ENCODE results near the gene ZSCAN18. TPM values are rescaled to one million over a fixed set of nuclear protein-coding genes. Genes with fewer than 3 reads are reported as not detected.

ZSCAN18 gene
- total RNA-seq, 1 donor from 2014 or later: 31.8 TPM

DNA sequence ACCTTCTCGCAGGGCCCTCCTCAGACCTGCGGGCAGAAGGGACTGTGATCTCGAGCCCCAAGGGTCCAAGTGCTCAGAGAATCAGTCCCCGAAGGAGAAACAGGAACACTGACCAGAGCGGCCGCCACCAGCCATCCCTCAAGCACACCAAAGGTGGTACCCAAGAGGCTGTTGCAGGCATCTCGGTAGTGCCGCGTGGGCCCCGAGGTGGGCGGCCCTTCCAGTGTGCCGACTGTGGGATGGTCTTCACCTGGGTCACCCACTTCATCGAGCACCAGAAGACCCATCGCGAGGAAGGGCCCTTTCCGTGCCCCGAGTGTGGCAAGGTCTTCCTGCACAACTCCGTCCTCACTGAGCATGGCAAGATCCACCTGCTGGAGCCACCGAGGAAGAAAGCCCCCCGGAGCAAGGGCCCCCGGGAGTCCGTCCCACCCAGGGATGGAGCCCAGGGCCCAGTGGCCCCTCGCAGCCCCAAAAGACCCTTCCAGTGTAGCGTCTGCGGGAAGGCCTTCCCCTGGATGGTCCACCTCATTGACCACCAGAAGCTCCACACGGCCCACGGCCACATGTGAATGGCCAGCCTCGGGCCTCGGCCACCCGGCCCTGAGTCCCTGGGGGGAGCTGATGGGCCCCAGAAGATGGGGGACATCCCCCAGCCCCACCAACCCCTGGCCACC is 44.4 kb downstream of the ZSCAN18 start:
- Mint-ChIP-seq H3K27me3 (ENCODE audit: low read depth, unreplicated experiment) (peaks cover 3% of the 10 kb centered on the region), H3K4me3 (ENCODE audit: unreplicated experiment) (no peak overlapping the region), H3K27ac (ENCODE audit: unreplicated experiment) (no peak overlapping the region), H3K4me1 (ENCODE audit: low read depth, unreplicated experiment) (no peaks in the 10 kb centered on the region), H3K9me3 (ENCODE audit: unreplicated experiment) (peaks cover 38% of the 10 kb centered on the region), H3K36me3 (ENCODE audit: low read depth, unreplicated experiment) (peaks cover 3% of the 10 kb centered on the region)
- no peaks in the 10 kb centered on the region for H3K4me1 ChIP-seq (ENCODE audit: insufficient read depth, low read length)
- no peaks in the 10 kb centered on the region for H3K27me3 ChIP-seq (ENCODE audit: insufficient read depth, low read length)
- H3K27ac ChIP-seq (ENCODE audit: low read depth, low read length): no peak overlapping the region
- TF ChIP-seq EZH2 (IDR thresholded peaks at IDR 0.05; ENCODE audit: insufficient read depth, low read length): no peak
- TF ChIP-seq CTCF (IDR thresholded peaks at IDR 0.05; ENCODE audit: insufficient read depth, low read depth, low read length): no peak
- H4K20me1 ChIP-seq (ENCODE audit: insufficient read depth, low read length): no peaks in the 10 kb centered on the region
- H3K9ac ChIP-seq (ENCODE audit: low read length): no peak overlapping the region
- no peak for DNase-seq (ENCODE audit: low read depth)
- H3K4me2 ChIP-seq (ENCODE audit: low read length): no peak overlapping the region
- H3K4me3 ChIP-seq (ENCODE audit: insufficient read depth, low read depth, low read length): no peak overlapping the region
- FAIRE-seq: no peak
- H3K9me3 ChIP-seq (ENCODE audit: insufficient read depth, low read depth, low read length): peaks cover 14% of the 10 kb centered on the region
- no peaks in the 10 kb centered on the region for H3K79me2 ChIP-seq (ENCODE audit: insufficient read depth, low read length)
- H3K36me3 ChIP-seq (ENCODE audit: insufficient read depth, low read length): no peaks in the 10 kb centered on the region
- no peak overlapping the region for H2AFZ ChIP-seq (ENCODE audit: low read depth, low read length)

- H3K4me3 Mint-ChIP-seq (ENCODE audit: unreplicated experiment): no peak overlapping the region
- Histone ChIP-seq H3K4me1 (ENCODE audit: insufficient read depth, low read length) (no peaks in the 10 kb centered on the region), H3K4me3 (ENCODE audit: insufficient read depth, low read depth, low read length) (no peak overlapping the region), H3K36me3 (ENCODE audit: insufficient read depth, low read length) (no peaks in the 10 kb centered on the region), H3K79me2 (ENCODE audit: insufficient read depth, low read length) (no peaks in the 10 kb centered on the region), H3K9me3 (ENCODE audit: insufficient read depth, low read depth, low read length) (peaks cover 14% of the 10 kb centered on the region), H2AFZ (ENCODE audit: low read depth, low read length) (no peak overlapping the region), H3K27ac (ENCODE audit: low read depth, low read length) (no peak overlapping the region), H3K27me3 (ENCODE audit: insufficient read depth, low read length) (no peaks in the 10 kb centered on the region), H3K9ac (ENCODE audit: low read length) (no peak overlapping the region), H4K20me1 (ENCODE audit: insufficient read depth, low read length) (no peaks in the 10 kb centered on the region), H3K4me2 (ENCODE audit: low read length) (no peak overlapping the region)
- TF ChIP-seq CTCF (IDR thresholded peaks at IDR 0.05; ENCODE audit: insufficient read depth, low read depth, low read length): no peak
- no peak for TF ChIP-seq EZH2 (IDR thresholded peaks at IDR 0.05; ENCODE audit: insufficient read depth, low read length)
- H3K9me3 Mint-ChIP-seq (ENCODE audit: unreplicated experiment): peaks cover 41% of the 10 kb centered on the region
- H3K4me1 Mint-ChIP-seq (ENCODE audit: low read depth, unreplicated experiment): no peaks in the 10 kb centered on the region
- DNase-seq (ENCODE audit: low read depth) (no peak), FAIRE-seq (no peak)
- H3K36me3 Mint-ChIP-seq (ENCODE audit: low read depth, unreplicated experiment): no peaks in the 10 kb centered on the region
- H3K27ac Mint-ChIP-seq (ENCODE audit: unreplicated experiment): no peak overlapping the region
- H3K27me3 Mint-ChIP-seq (ENCODE audit: low read depth, unreplicated experiment): peaks cover 3% of the 10 kb centered on the region
Observed at GRCh38 chr19:58052256-58052655, 45.8 kb downstream of the ZSCAN18 start.

DNA sequence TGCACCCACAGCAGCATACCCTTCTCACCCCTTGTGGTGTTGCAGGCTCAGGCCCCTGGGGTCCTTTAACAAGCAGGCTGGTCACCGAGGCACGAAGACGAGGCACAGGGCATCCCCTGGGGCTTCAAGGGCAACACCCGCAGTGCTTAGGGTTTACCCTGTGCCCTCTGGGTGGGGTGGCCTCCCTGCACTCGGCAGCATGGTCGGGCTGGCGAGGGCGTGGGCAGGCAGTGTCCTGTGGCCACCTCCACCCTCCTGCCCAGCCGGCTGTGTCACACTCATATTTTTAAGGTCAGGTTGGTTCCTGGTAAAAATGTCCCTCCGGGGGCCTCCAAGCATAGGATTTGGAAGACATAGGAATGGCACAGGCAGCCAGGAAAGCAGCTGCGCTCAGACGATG is 50.4 kb downstream of the ZSCAN18 start:
- FAIRE-seq: no peak

More for the DNA sequence above, 50.4 kb downstream of the ZSCAN18 start:
- Histone ChIP-seq H3K9me3 (ENCODE audit: insufficient read depth, low read depth, low read length) (peaks cover 24% of the 10 kb centered on the region), H3K27me3 (ENCODE audit: insufficient read depth, low read length) (no peaks in the 10 kb centered on the region), H4K20me1 (ENCODE audit: insufficient read depth, low read length) (no peaks in the 10 kb centered on the region), H3K9ac (ENCODE audit: low read length) (no peak overlapping the region), H3K27ac (ENCODE audit: low read depth, low read length) (no peak overlapping the region), H3K4me2 (ENCODE audit: low read length) (no peak overlapping the region), H3K4me1 (ENCODE audit: insufficient read depth, low read length) (no peaks in the 10 kb centered on the region), H2AFZ (ENCODE audit: low read depth, low read length) (no peak overlapping the region), H3K36me3 (ENCODE audit: insufficient read depth, low read length) (no peaks in the 10 kb centered on the region), H3K4me3 (ENCODE audit: insufficient read depth, low read depth, low read length) (no peak overlapping the region), H3K79me2 (ENCODE audit: insufficient read depth, low read length) (no peaks in the 10 kb centered on the region)
- Mint-ChIP-seq H3K27me3 (ENCODE audit: low read depth, unreplicated experiment) (no peaks in the 10 kb centered on the region), H3K27ac (ENCODE audit: unreplicated experiment) (no peak overlapping the region), H3K9me3 (ENCODE audit: unreplicated experiment) (peaks cover 36% of the 10 kb centered on the region), H3K4me3 (ENCODE audit: unreplicated experiment) (no peak overlapping the region), H3K4me1 (ENCODE audit: low read depth, unreplicated experiment) (no peaks in the 10 kb centered on the region), H3K36me3 (ENCODE audit: low read depth, unreplicated experiment) (peaks cover 3% of the 10 kb centered on the region)
- DNase-seq (ENCODE audit: low read depth): no peak
- no peak for TF ChIP-seq CTCF (IDR thresholded peaks at IDR 0.05; ENCODE audit: insufficient read depth, low read depth, low read length)
- TF ChIP-seq EZH2 (IDR thresholded peaks at IDR 0.05; ENCODE audit: insufficient read depth, low read length): no peak

All from astrocyte (in vitro differentiated cells and primary cell).